ENCODE results near the gene CDH23.

- no peak for TF ChIP-seq CTCF (IDR thresholded peaks at IDR 0.05 in 8 of 11, conservative IDR thresholded peaks at IDR 0.05 in 3 of 11)
- TF ChIP-seq POLR2A (IDR thresholded peaks at IDR 0.05): no peak
- TF ChIP-seq POLR2AphosphoS5 (IDR thresholded peaks at IDR 0.05): no peak
Observed at GRCh38 chr10:71409516-71410104, 12.9 kb downstream of the CDH23 start.
